ENCODE results near the gene ZNF132. TPM values are rescaled to one million over a fixed set of nuclear protein-coding genes. Genes with fewer than 3 reads are reported as not detected.
A peak's percentile ranks its signal among the peaks of the same experiment; 100 is the strongest.
"Not testable (repeated sequence)": the region's sequence is repeated elsewhere in the genome, so short reads cannot be mapped to it uniquely, and the experiment has no call there.

The ZNF132 gene
- total and polyA plus RNA-seq, 9 of the 15 experiments (the other 6 are each of a cell fraction or from before 2014, with no cell fraction given): 0.03 to 0.42 (median 0.10) TPM; not detected in 5

GRCh38 chr19:58403920-58404478 lies 36.0 kb downstream of the ZNF132 start:
- TF ChIP-seq HDAC2 (IDR thresholded peaks at IDR 0.05) (peak; percentile 17; the same call in 1 of the 2 replicates), HDAC1 (IDR thresholded peaks at IDR 0.05) (0 out of 4 replicates have a peak, but pooled peaks of 1 of the 2 experiments have one; percentile 22), KDM1A (IDR thresholded peaks at IDR 0.05) (peak; percentile 66 to 72; a peak in 2 of 4 replicates), SUPT5H (IDR thresholded peaks at IDR 0.05) (0 out of 2 replicates have a peak, but pooled peaks have one; percentile 30), CBFA2T3 (IDR thresholded peaks at IDR 0.05) (peak; percentile 60), NFYB (IDR thresholded peaks at IDR 0.05; ENCODE audit: extremely low read depth, insufficient read length) (peak; percentile 7), NFE2 (IDR thresholded peaks at IDR 0.05; ENCODE audit: low read depth) (peak; percentile 62), DPF2 (IDR thresholded peaks at IDR 0.05) (peak; percentile 79), HMBOX1 (IDR thresholded peaks at IDR 0.05) (0 out of 2 replicates have a peak, but pooled peaks have one; percentile 20), NBN (IDR thresholded peaks at IDR 0.05; ENCODE audit: low read depth) (0 out of 2 replicates have a peak, but pooled peaks have one; percentile 36), SMARCE1 (IDR thresholded peaks at IDR 0.05) (peak; percentile 48; the same call in 1 of the 2 replicates), ARID1B (IDR thresholded peaks at IDR 0.05) (peak; percentile 57), ZNF316 (IDR thresholded peaks at IDR 0.05) (0 out of 2 replicates have a peak, but pooled peaks have one; percentile 12), ARNT (IDR thresholded peaks at IDR 0.05) (0 out of 4 replicates have a peak, but pooled peaks of 1 of the 2 experiments have one; percentile 54), SMARCA4 (IDR thresholded peaks at IDR 0.05) (peak; percentile 39; the same call in 1 of the 2 replicates), DNMT1 (IDR thresholded peaks at IDR 0.05) (0 out of 2 replicates have a peak, but pooled peaks have one; percentile 37)
- TF ChIP-seq, protein P1, sequence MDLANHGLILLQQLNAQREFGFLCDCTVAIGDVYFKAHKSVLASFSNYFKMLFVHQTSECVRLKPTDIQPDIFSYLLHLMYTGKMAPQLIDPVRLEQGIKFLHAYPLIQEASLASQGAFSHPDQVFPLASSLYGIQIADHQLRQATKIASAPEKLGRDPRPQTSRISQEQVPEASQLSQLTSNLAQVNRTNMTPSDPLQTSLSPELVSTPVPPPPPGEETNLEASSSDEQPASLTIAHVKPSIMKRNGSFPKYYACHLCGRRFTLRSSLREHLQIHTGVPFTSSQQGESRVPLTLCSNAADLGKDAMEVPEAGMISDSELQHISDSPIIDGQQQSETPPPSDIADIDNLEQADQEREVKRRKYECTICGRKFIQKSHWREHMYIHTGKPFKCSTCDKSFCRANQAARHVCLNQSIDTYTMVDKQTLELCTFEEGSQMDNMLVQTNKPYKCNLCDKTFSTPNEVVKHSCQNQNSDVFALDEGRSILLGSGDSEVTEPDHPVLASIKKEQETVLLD (IDR thresholded peaks at IDR 0.05): 0 out of 2 replicates have a peak, but pooled peaks have one; percentile 17
- H3K4me3 ChIP-seq; H3K9me3 ChIP-seq (replicated peaks; ENCODE audit: control insufficient read depth, insufficient read depth, low read depth, low read length); H3K36me3 ChIP-seq (ENCODE audit: control insufficient read depth, insufficient read depth, low read length); H4K20me1 ChIP-seq (replicated peaks; ENCODE audit: control insufficient read depth, insufficient read depth, low read length); in situ Hi-C loops (cut with MboI); H2AFZ ChIP-seq (ENCODE audit: low read depth, low read length); BruUV-seq (replicated peaks); H3K4me2 ChIP-seq (ENCODE audit: insufficient read depth, low read length); H3K27me3 ChIP-seq (ENCODE audit: control insufficient read depth in 2 of 2, insufficient read depth in 2 of 2, low read length in 2 of 2); H3K9me1 ChIP-seq (ENCODE audit: control insufficient read depth, insufficient read depth, low read length); ATAC-seq; CTCF ChIA-PET (ENCODE audit: low intra/inter-chr PET ratio): not testable (repeated sequence)
- peaks cover 31 to 56% of the 10 kb centered on the region in 2 experiments for H3K4me1 ChIP-seq (replicated peaks in 1 of 2; ENCODE audit: control insufficient read depth in 2 of 2, insufficient read depth in 2 of 2, low read length in 2 of 2)
- WGBS (ENCODE audit: insufficient coverage, low coverage, missing lambda C conversion rate): 6% methylated on average over 5 of the region's 5 CpGs
- FAIRE-seq (peak; percentile 69), DNase-seq (ENCODE audit: extremely low read depth in 1 of 4, low spot score in 3 of 4) (peak in 3 of 4 experiments; percentile 28 to 72 (median 62))
- peak overlapping the region; percentile 10; the same call in 2 of the 3 replicates for H3K27ac ChIP-seq (ENCODE audit: extremely low read depth, low read depth, low read length)
- POLR2A ChIA-PET: interaction anchor here (0.6 kb wide), 1 partner anchor 73 kb away, joined by 3 read pairs; no protein-coding TSS in a partner anchor
- intact Hi-C loops (cut with micrococcal nuclease): loop anchor here (10.0 kb wide), 1 partner anchor 179 kb away; the partner anchor contains the start of gene ZNF544
- 0 out of 4 replicates have a peak overlapping the region, but pooled peaks of 1 of the 2 experiments have one; percentile 4 for H3K9ac ChIP-seq (ENCODE audit: insufficient read depth in 1 of 2, low read depth in 2 of 2, low read length in 2 of 2)
- peaks cover 51% of the 10 kb centered on the region for H3K79me2 ChIP-seq (ENCODE audit: control insufficient read depth, insufficient read depth, low read length)

Data from K562 (cell line).